OCI-LY7 (cell line): ENCODE data around the gene UBL5. TPM values are rescaled to one million over a fixed set of nuclear protein-coding genes. Genes with fewer than 3 reads are reported as not detected.

Experiments
- BruUV-seq: library from RNA; stranded (reverse); fragments of 400-500 nt; replicated peaks from 2 replicates; lab custom pipeline; 2021; lab: Mats Ljungman, UMichigan
- CTCF ChIA-PET: fragments of 300-600 bp; sonication (Branson Sonifier 250); formaldehyde crosslinking; loops from one replicate; lab custom pipeline; 2022; ENCODE audit warnings: antibody characterized with exemption; ENCODE audit not compliant: unreplicated experiment; lab: Charles Lee
- POLR2A ChIA-PET: fragments of 300-600 bp; sonication (Branson Sonifier 250); formaldehyde crosslinking; loops from one replicate; lab custom pipeline; 2022; ENCODE audit warnings: antibody characterized with exemption; lab: Charles Lee
- DNase-seq: peaks from one replicate; pipeline ENCODE4 v3.0.0-alpha.2; 2015; ENCODE audit warnings: low spot score
- H2AFZ ChIP-seq: fragments of 200-600 bp; sonication (generic), shearing (Covaris generic); 2 replicates; pipeline ENCODE4 v1.6.1; 2014; ENCODE audit warnings: mild to moderate bottlenecking, antibody characterized with exemption, low read length, moderate library complexity
- H3K27ac ChIP-seq: fragments of 200-600 bp; sonication (generic); 2 replicates; pipeline ENCODE4 v1.5.1; 2014; ENCODE audit warnings: mixed run types, low read depth, mild to moderate bottlenecking, moderate library complexity, low read length, inconsistent platforms; ENCODE audit not compliant: poor library complexity, severe bottlenecking
- H3K36me3 ChIP-seq: fragments of 200-600 bp; sonication (generic); 2 replicates; pipeline ENCODE4 v1.6.1; 2014; ENCODE audit warnings: mild to moderate bottlenecking, antibody characterized with exemption, low read length, moderate library complexity, mixed read lengths; ENCODE audit not compliant: insufficient read depth
- H3K4me1 ChIP-seq: fragments of 200-600 bp; sonication (generic); 2 replicates; pipeline ENCODE4 v1.5.1; 2014; ENCODE audit warnings: mild to moderate bottlenecking, low read length; ENCODE audit not compliant: insufficient read depth, poor library complexity, severe bottlenecking
- H3K4me2 ChIP-seq: fragments of 200-600 bp; sonication (generic); 2 replicates; pipeline ENCODE4 v1.6.1; 2014; ENCODE audit warnings: mild to moderate bottlenecking, low read length
- H3K4me3 ChIP-seq: fragments of 200-600 bp; sonication (generic); 2 replicates; pipeline ENCODE4 v1.5.1; 2014; ENCODE audit warnings: mild to moderate bottlenecking, low read depth, low read length; ENCODE audit not compliant: poor library complexity, severe bottlenecking
- H3K79me2 ChIP-seq: fragments of 200-600 bp; sonication (generic); 2 replicates; pipeline ENCODE4 v1.6.1; 2016; ENCODE audit warnings: low read depth, mild to moderate bottlenecking, low read length, moderate library complexity, mixed read lengths; ENCODE audit not compliant: insufficient read depth
- H3K9me2 ChIP-seq: fragments of 200-600 bp; sonication (generic); 2 replicates; pipeline ENCODE4 v1.6.1; 2016; ENCODE audit warnings: mild to moderate bottlenecking, low read length, mixed read lengths; ENCODE audit not compliant: insufficient read depth
- H3K9me3 ChIP-seq: fragments of 200-600 bp; sonication (generic); 2 replicates; pipeline ENCODE4 v1.6.1; 2014; ENCODE audit warnings: mild to moderate bottlenecking, mixed run types, low read length, mixed read lengths
- H4K20me1 ChIP-seq: fragments of 200-600 bp; sonication (generic); 2 replicates; pipeline ENCODE4 v1.6.1; 2014; ENCODE audit warnings: mild to moderate bottlenecking, antibody characterized with exemption, low read length, moderate library complexity, mixed read lengths; ENCODE audit not compliant: insufficient read depth
- CTCF ChIP-seq: fragments of 200-600 bp; sonication (generic); conservative IDR thresholded peaks from 2 replicates; pipeline ENCODE4 v1.5.1; 2014; ENCODE audit warnings: mild to moderate bottlenecking, antibody characterized with exemption, low read length, moderate library complexity, mixed read lengths
- EZH2phosphoT487 ChIP-seq: fragments of 200-600 bp; sonication (generic); IDR thresholded peaks from 2 replicates; pipeline ENCODE4 v1.6.1; 2018; ENCODE audit warnings: low read depth, borderline replicate concordance, mild to moderate bottlenecking, mixed run types, antibody characterized with exemption, low read length, moderate library complexity, mixed read lengths
- intact Hi-C: fragments of 100-400 bp; cut with micrococcal nuclease; formaldehyde crosslinking; loops from one replicate; pipeline ENCODE4 v1.10.0; 2022; ENCODE audit not compliant: unreplicated experiment
- total RNA-seq, 2 experiments: library from RNA; depleted of rRNA in 1 of 2; stranded (reverse); fragments of >200 nt in 1 of 2; shearing (Covaris generic) in 1 of 2; gene quantifications; 2 replicates each; pipeline ENCODE4 v1.2.3, GENCODE V29; 2014 to 2022

Gene UBL5
- total RNA-seq, 2 experiments from 2014 or later = 162 to 323 TPM

- H3K4me3 ChIP-seq = no peak overlapping the region
- POLR2A ChIA-PET = no interaction called here
- no peak for TF ChIP-seq CTCF
- TF ChIP-seq EZH2phosphoT487 = no peak
- BruUV-seq = no TSS peak
- no peak overlapping the region for H3K4me2 ChIP-seq
- no peaks in the 10 kb centered on the region for H3K9me3 ChIP-seq
- H3K4me1 ChIP-seq = no peaks in the 10 kb centered on the region
- no peak for DNase-seq
- no peaks in the 10 kb centered on the region for H3K9me2 ChIP-seq
- no peak overlapping the region for H3K27ac ChIP-seq
- intact Hi-C loops = no loop called here
- CTCF ChIA-PET = interaction anchor here (0.9 kb wide), 1 partner anchor 8 kb away, joined by 4 read pairs; no protein-coding TSS in a partner anchor
- no peaks in the 10 kb centered on the region for H3K79me2 ChIP-seq
- H3K36me3 ChIP-seq = no peaks in the 10 kb centered on the region
- no peaks in the 10 kb centered on the region for H4K20me1 ChIP-seq
- H2AFZ ChIP-seq = no peak overlapping the region
Measured at GRCh38 chr19:9871626-9872338, 44.1 kb downstream of the UBL5 start.

- POLR2A ChIA-PET = interaction anchor here (0.6 to 0.7 kb wide), 3 partner anchors 328 to 716 kb away, joined by 3 read pairs; no protein-coding TSS in a partner anchor
Measured at GRCh38 chr19:9872618-9873242, 45.0 kb downstream of the UBL5 start.

More at GRCh38 chr19:9872618-9873242, 45.0 kb downstream of the UBL5 start:
- no peak overlapping the region for H2AFZ ChIP-seq
- BruUV-seq = no TSS peak
- CTCF ChIA-PET = no interaction called here
- intact Hi-C loops = no loop called here
- no peaks in the 10 kb centered on the region for H3K4me1 ChIP-seq
- no peak overlapping the region for H3K4me3 ChIP-seq
- H4K20me1 ChIP-seq = no peaks in the 10 kb centered on the region
- no peaks in the 10 kb centered on the region for H3K9me2 ChIP-seq
- H3K9me3 ChIP-seq = no peaks in the 10 kb centered on the region
- no peak for TF ChIP-seq EZH2phosphoT487
- TF ChIP-seq CTCF = no peak
- no peak overlapping the region for H3K4me2 ChIP-seq
- no peak overlapping the region for H3K27ac ChIP-seq
- H3K36me3 ChIP-seq = no peaks in the 10 kb centered on the region
- no peaks in the 10 kb centered on the region for H3K79me2 ChIP-seq
- DNase-seq = no peak
